ENCODE measurements around the gene FFAR1. TPM values are rescaled to one million over a fixed set of nuclear protein-coding genes. Genes with fewer than 3 reads are reported as not detected.
A peak's percentile ranks its signal among the peaks of the same experiment; 100 is the strongest.

Gene FFAR1
- total RNA-seq, 1 experiment from 2014 or later = not detected

GRCh38 chr19:35379992-35380391 is 32.3 kb downstream of the FFAR1 start:
- Histone ChIP-seq H3K36me3 (ENCODE audit: control insufficient read depth, insufficient read depth, low read length) (no peaks in the 10 kb centered on the region), H3K4me3 (ENCODE audit: low read depth, low read length) (no peak overlapping the region), H3K9me3 (peaks cover 12% of the 10 kb centered on the region), H3K27me3 (replicated peaks; ENCODE audit: control insufficient read depth, insufficient read depth, low read length) (no peaks in the 10 kb centered on the region), H3K4me1 (peaks cover 17% of the 10 kb centered on the region)
- H3K4me3 Mint-ChIP-seq (ENCODE audit: unreplicated experiment) = peak overlapping the region; percentile 49
- no TSS peak for BruUV-seq (replicated peaks)
- H3K9me3 Mint-ChIP-seq (ENCODE audit: unreplicated experiment) = peaks cover 39% of the 10 kb centered on the region
- POLR2A ChIA-PET = no interaction called here
- peak overlapping the region; percentile 80 for H3K27ac Mint-ChIP-seq (ENCODE audit: unreplicated experiment)
- DNase-seq = no peak
- peaks cover 30% of the 10 kb centered on the region for H3K4me1 Mint-ChIP-seq (ENCODE audit: low read depth, unreplicated experiment)
- H3K36me3 Mint-ChIP-seq (ENCODE audit: insufficient read depth, unreplicated experiment) = peaks cover 17% of the 10 kb centered on the region
- TF ChIP-seq, protein P1, sequence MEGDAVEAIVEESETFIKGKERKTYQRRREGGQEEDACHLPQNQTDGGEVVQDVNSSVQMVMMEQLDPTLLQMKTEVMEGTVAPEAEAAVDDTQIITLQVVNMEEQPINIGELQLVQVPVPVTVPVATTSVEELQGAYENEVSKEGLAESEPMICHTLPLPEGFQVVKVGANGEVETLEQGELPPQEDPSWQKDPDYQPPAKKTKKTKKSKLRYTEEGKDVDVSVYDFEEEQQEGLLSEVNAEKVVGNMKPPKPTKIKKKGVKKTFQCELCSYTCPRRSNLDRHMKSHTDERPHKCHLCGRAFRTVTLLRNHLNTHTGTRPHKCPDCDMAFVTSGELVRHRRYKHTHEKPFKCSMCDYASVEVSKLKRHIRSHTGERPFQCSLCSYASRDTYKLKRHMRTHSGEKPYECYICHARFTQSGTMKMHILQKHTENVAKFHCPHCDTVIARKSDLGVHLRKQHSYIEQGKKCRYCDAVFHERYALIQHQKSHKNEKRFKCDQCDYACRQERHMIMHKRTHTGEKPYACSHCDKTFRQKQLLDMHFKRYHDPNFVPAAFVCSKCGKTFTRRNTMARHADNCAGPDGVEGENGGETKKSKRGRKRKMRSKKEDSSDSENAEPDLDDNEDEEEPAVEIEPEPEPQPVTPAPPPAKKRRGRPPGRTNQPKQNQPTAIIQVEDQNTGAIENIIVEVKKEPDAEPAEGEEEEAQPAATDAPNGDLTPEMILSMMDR (IDR thresholded peaks at IDR 0.05; ENCODE audit: insufficient read depth in 1 of 2, low read depth in 1 of 2, low read length in 1 of 2, severe bottlenecking in 1 of 2, unreplicated experiment in 1 of 2) = no peak
- intact Hi-C loops (cut with micrococcal nuclease; ENCODE audit: unreplicated experiment) = loop anchor here (2.0 kb wide), 1 partner anchor 27 kb away; no protein-coding TSS in a partner anchor
- CTCF ChIA-PET = interaction anchor here (0.6 to 1.1 kb wide), 4 partner anchors 27 to 130 kb away, joined by 3 to 6 read pairs (median 3); no protein-coding TSS in a partner anchor
- H3K27me3 Mint-ChIP-seq (ENCODE audit: insufficient read depth, unreplicated experiment) = no peaks in the 10 kb centered on the region

DNA sequence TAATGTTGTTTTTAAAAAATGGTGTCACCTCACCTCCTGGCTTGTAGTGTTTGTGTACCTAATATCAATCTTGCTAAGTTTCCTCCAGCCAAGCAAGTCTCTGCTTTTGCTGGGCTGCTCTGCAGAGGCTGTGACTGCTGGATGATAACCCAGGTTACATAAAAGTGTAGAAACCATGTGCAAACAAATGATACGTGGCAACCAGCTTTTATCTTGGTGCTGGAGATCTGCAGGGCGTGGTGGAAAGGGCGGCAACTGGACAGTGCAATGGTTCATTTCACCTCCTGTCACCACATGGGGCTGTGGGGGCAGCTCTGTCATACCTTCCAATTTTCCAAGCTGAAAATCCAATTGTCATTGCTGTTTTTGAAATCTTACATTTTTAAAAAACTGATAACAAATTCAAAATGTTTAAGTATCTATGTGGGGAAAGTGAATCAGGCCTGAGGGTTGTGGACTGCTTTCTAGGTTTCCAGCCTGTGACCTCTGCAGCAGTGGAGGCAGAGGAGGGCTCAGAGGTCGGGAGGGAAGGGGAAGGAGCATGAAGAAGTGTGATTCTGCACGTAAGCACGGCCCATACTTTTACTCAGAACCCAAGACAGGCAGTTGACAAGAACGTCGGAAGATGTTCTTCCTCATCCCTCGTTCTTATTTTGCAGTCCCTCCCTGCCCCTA is 32.9 kb downstream of the FFAR1 start:
- Mint-ChIP-seq H3K4me1 (ENCODE audit: low read depth, unreplicated experiment) (peaks cover 25% of the 10 kb centered on the region), H3K27me3 (ENCODE audit: insufficient read depth, unreplicated experiment) (no peaks in the 10 kb centered on the region), H3K4me3 (ENCODE audit: unreplicated experiment) (peak overlapping the region; percentile 49), H3K9me3 (ENCODE audit: unreplicated experiment) (peaks cover 33% of the 10 kb centered on the region), H3K27ac (ENCODE audit: unreplicated experiment) (peak overlapping the region; percentile 80), H3K36me3 (ENCODE audit: insufficient read depth, unreplicated experiment) (peaks cover 17% of the 10 kb centered on the region)
- no peak overlapping the region for H3K4me3 ChIP-seq (ENCODE audit: low read depth, low read length)
- DNase-seq = peak; percentile 74 to 80
- intact Hi-C loops (cut with micrococcal nuclease; ENCODE audit: unreplicated experiment) = loop anchor here (2.0 kb wide), 1 partner anchor 28 kb away; no protein-coding TSS in a partner anchor
- peaks cover 18% of the 10 kb centered on the region for H3K9me3 ChIP-seq
- peaks cover 17% of the 10 kb centered on the region for H3K4me1 ChIP-seq
- ChIA-PET CTCF (interaction anchor here (0.6 to 1.1 kb wide), 4 partner anchors 28 to 130 kb away, joined by 3 to 6 read pairs (median 3); no protein-coding TSS in a partner anchor), POLR2A (no interaction called here)
- no peaks in the 10 kb centered on the region for H3K36me3 ChIP-seq (ENCODE audit: control insufficient read depth, insufficient read depth, low read length)
- no TSS peak for BruUV-seq (replicated peaks)
- TF ChIP-seq, protein P1 (IDR thresholded peaks at IDR 0.05; ENCODE audit: insufficient read depth in 1 of 2, low read depth in 1 of 2, low read length in 1 of 2, severe bottlenecking in 1 of 2, unreplicated experiment in 1 of 2) = no peak
- H3K27me3 ChIP-seq (replicated peaks; ENCODE audit: control insufficient read depth, insufficient read depth, low read length) = no peaks in the 10 kb centered on the region

- H3K4me3 Mint-ChIP-seq (ENCODE audit: unreplicated experiment) = peak overlapping the region; percentile 49
- H3K36me3 Mint-ChIP-seq (ENCODE audit: insufficient read depth, unreplicated experiment) = peaks cover 19% of the 10 kb centered on the region
- H3K4me1 Mint-ChIP-seq (ENCODE audit: low read depth, unreplicated experiment) = peaks cover 23% of the 10 kb centered on the region
- intact Hi-C loops (cut with micrococcal nuclease; ENCODE audit: unreplicated experiment) = loop anchor here (2.0 kb wide), 1 partner anchor 29 kb away; no protein-coding TSS in a partner anchor
- peaks cover 31% of the 10 kb centered on the region for H3K9me3 Mint-ChIP-seq (ENCODE audit: unreplicated experiment)
- no peak for DNase-seq
- peak overlapping the region; percentile 80 for H3K27ac Mint-ChIP-seq (ENCODE audit: unreplicated experiment)
- H3K4me3 ChIP-seq (ENCODE audit: low read depth, low read length) = no peak overlapping the region
- H3K36me3 ChIP-seq (ENCODE audit: control insufficient read depth, insufficient read depth, low read length) = no peaks in the 10 kb centered on the region
- H3K27me3 Mint-ChIP-seq (ENCODE audit: insufficient read depth, unreplicated experiment) = no peaks in the 10 kb centered on the region
- peaks cover 17% of the 10 kb centered on the region for H3K4me1 ChIP-seq
- H3K9me3 ChIP-seq = peaks cover 25% of the 10 kb centered on the region
- TF ChIP-seq, protein P1 (IDR thresholded peaks at IDR 0.05; ENCODE audit: insufficient read depth in 1 of 2, low read depth in 1 of 2, low read length in 1 of 2, severe bottlenecking in 1 of 2, unreplicated experiment in 1 of 2) = no peak
- no peaks in the 10 kb centered on the region for H3K27me3 ChIP-seq (replicated peaks; ENCODE audit: control insufficient read depth, insufficient read depth, low read length)
- POLR2A ChIA-PET = no interaction called here
- CTCF ChIA-PET = no interaction called here
- BruUV-seq (replicated peaks) = no TSS peak
Measured at GRCh38 chr19:35381318-35381717, 33.6 kb downstream of the FFAR1 start.

Data from Caco-2 (cell line).